IMR-90 (cell line): Measurements from ENCODE around the gene TTBK2.

ENCODE experiments used
- CEBPB ChIP-seq: IDR thresholded peaks from 2 replicates; pipeline ENCODE4 v1.6.1; 2012; ENCODE audit warnings: low read depth, low read length, improper control_type of control experiment
- CTCF ChIP-seq: conservative IDR thresholded peaks from 2 replicates; pipeline ENCODE4 v1.5.1; 2012; ENCODE audit warnings: mild to moderate bottlenecking, low read depth, low read length, improper control_type of control experiment
- MAFK ChIP-seq: IDR thresholded peaks from 2 replicates; pipeline ENCODE4 v1.6.1; 2012; ENCODE audit warnings: low read depth, low read length, improper control_type of control experiment
- POLR2A ChIP-seq: IDR thresholded peaks from 2 replicates; pipeline ENCODE4 v1.6.1; 2012; ENCODE audit warnings: mild to moderate bottlenecking, low read depth, low read length
- RAD21 ChIP-seq: IDR thresholded peaks from 2 replicates; pipeline ENCODE4 v1.6.1; 2012; ENCODE audit warnings: low read length, improper control_type of control experiment
- RFX5 ChIP-seq: IDR thresholded peaks from 2 replicates; pipeline ENCODE4 v1.8.0; 2012; ENCODE audit warnings: low read depth, mild to moderate bottlenecking, low read length, moderate library complexity
- SMC3 ChIP-seq: fragments of 150-350 bp; IDR thresholded peaks from 2 replicates; pipeline ENCODE4 v1.6.1; 2016; ENCODE audit warnings: low read depth, mild to moderate bottlenecking, antibody characterized with exemption, low read length, moderate library complexity
- USF2 ChIP-seq: fragments of 150-350 bp; IDR thresholded peaks from 2 replicates; pipeline ENCODE4 v1.6.1; 2017; ENCODE audit warnings: mild to moderate bottlenecking, antibody characterized with exemption, low read length, low read depth
- TF ChIP-seq, protein P1 (sequence below): fragments of 150-350 bp; IDR thresholded peaks from 2 replicates; pipeline ENCODE4 v1.6.1; 2016; ENCODE audit warnings: low read depth, mild to moderate bottlenecking, low read length, moderate library complexity, borderline replicate concordance

- TF ChIP-seq SMC3 (no peak), RAD21 (no peak), CTCF (no peak), POLR2A (no peak), CEBPB (no peak), MAFK (no peak), RFX5 (no peak), USF2 (no peak)
- TF ChIP-seq, protein P1, sequence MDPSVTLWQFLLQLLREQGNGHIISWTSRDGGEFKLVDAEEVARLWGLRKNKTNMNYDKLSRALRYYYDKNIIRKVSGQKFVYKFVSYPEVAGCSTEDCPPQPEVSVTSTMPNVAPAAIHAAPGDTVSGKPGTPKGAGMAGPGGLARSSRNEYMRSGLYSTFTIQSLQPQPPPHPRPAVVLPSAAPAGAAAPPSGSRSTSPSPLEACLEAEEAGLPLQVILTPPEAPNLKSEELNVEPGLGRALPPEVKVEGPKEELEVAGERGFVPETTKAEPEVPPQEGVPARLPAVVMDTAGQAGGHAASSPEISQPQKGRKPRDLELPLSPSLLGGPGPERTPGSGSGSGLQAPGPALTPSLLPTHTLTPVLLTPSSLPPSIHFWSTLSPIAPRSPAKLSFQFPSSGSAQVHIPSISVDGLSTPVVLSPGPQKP = no peak
Observed at GRCh38 chr15:42921342-42921731, 759 bp upstream of the TTBK2 start.
